ENCODE data around the gene TINAGL1.

GRCh38 chr1:31617218-31617915 lies 41.1 kb downstream of the TINAGL1 start, which contains the start of gene HCRTR1:
- TF ChIP-seq CTCF (IDR thresholded peaks at IDR 0.05; ENCODE audit: low read length) (no peak), EZH2phosphoT487 (IDR thresholded peaks at IDR 0.05; ENCODE audit: low read length) (no peak), EZH2 (optimal IDR thresholded peaks at IDR 0.05; ENCODE audit: low read depth, low read length) (no peak)
